ENCODE data around the gene NOL9.

The NOL9 gene

GRCh38 chr1:6526316-6526715 lies 28.0 kb downstream of the NOL9 start:
- TF ChIP-seq, protein P1, sequence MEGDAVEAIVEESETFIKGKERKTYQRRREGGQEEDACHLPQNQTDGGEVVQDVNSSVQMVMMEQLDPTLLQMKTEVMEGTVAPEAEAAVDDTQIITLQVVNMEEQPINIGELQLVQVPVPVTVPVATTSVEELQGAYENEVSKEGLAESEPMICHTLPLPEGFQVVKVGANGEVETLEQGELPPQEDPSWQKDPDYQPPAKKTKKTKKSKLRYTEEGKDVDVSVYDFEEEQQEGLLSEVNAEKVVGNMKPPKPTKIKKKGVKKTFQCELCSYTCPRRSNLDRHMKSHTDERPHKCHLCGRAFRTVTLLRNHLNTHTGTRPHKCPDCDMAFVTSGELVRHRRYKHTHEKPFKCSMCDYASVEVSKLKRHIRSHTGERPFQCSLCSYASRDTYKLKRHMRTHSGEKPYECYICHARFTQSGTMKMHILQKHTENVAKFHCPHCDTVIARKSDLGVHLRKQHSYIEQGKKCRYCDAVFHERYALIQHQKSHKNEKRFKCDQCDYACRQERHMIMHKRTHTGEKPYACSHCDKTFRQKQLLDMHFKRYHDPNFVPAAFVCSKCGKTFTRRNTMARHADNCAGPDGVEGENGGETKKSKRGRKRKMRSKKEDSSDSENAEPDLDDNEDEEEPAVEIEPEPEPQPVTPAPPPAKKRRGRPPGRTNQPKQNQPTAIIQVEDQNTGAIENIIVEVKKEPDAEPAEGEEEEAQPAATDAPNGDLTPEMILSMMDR (IDR thresholded peaks at IDR 0.05; ENCODE audit: extremely low read depth, insufficient read depth, missing control alignments): no peak
- in situ Hi-C loops (cut with MboI; ENCODE audit: low pct_unique_long_range_greater_than_20kb, low sequenced_read_pairs, unreplicated experiment): no loop called here
- DNase-seq (ENCODE audit: low spot score): no peak

DNA sequence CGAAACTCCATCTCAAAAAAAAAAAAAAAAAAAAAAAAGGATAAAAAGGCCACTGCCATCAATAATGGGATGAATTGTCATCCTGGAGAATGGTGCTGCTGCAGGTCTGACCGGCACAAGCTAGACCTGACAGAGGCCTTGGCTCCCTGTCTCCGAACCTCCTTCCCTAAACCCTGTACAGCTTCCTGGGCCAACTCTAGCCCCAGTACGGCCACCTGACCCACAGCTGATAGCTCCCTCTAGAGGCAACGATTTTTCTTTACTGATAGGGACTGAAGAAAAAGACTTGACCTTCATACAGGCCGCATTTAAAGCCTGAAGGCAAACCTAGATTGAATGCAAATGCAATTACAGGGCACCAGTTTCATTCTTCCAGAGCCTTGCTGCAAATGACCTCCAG lies 30.7 kb downstream of the NOL9 start:
- peak; percentile 50 for DNase-seq (ENCODE audit: low spot score)
- TF ChIP-seq, protein P1 (IDR thresholded peaks at IDR 0.05; ENCODE audit: extremely low read depth, insufficient read depth, missing control alignments): peak; percentile 56
- in situ Hi-C loops (cut with MboI; ENCODE audit: low pct_unique_long_range_greater_than_20kb, low sequenced_read_pairs, unreplicated experiment): no loop called here

DNA sequence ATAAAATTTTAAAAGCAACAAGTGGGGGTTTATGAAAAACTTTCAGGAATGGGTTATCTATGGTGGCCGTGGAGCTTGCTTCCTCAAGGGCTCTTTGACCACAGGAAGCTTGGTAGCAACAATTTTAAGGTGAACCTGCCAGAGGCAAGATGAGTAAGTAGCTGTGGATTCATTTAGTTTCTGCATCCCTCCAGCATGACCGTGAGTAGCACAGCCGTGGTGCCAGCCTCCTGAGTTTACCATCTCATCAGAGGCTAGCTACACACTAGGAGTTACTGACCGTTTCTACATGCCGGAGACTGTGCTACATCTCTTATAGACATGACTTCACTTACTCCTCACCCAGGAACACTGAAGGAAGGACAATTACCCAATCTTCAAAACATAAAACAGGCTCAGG lies 32.8 kb downstream of the NOL9 start:
- in situ Hi-C loops (cut with MboI; ENCODE audit: low pct_unique_long_range_greater_than_20kb, low sequenced_read_pairs, unreplicated experiment): no loop called here
- DNase-seq (ENCODE audit: low spot score): no peak

DNA sequence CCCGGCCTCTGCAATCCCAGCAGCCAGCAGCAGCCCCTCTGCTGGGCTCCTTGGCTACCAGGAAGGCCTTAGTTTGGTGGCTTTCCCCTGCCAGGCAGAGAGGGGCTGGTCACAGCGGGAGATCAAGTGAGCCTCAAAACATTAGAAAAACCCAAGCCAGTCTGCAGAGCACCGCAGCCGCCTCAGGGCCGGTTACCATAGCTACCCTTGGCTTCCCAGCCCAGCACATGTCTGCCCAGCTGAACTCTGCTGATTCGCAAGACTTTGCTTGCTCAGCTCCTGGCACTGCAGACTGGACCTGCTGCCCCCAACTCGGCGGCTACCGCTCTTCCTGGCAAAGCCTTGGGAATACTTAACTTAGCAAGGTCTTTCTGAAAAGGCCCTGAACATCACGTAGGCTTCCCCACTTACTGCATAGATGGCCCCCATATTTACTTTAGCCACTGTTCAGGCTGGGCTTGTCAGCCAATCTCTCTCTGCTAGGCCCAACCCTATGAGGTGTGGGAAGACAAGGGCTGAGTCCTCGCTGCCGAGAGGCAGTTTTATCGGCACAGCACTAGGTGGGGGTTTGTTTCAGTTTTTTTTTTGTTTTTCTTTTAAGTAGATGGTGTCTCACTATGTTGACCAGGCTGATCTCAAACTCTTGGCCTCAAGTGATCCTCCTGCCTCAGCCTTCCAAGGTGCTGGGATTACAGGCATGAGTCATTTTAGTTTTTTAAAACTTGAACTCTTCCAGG lies 34.2 kb downstream of the NOL9 start:
- no peak for DNase-seq (ENCODE audit: low spot score)
- TF ChIP-seq, protein P1 (IDR thresholded peaks at IDR 0.05; ENCODE audit: extremely low read depth, insufficient read depth, missing control alignments): no peak
- in situ Hi-C loops (cut with MboI; ENCODE audit: low pct_unique_long_range_greater_than_20kb, low sequenced_read_pairs, unreplicated experiment): no loop called here

More for the DNA sequence above, 32.8 kb downstream of the NOL9 start:
- TF ChIP-seq, protein P1 (IDR thresholded peaks at IDR 0.05; ENCODE audit: extremely low read depth, insufficient read depth, missing control alignments): no peak

DNA sequence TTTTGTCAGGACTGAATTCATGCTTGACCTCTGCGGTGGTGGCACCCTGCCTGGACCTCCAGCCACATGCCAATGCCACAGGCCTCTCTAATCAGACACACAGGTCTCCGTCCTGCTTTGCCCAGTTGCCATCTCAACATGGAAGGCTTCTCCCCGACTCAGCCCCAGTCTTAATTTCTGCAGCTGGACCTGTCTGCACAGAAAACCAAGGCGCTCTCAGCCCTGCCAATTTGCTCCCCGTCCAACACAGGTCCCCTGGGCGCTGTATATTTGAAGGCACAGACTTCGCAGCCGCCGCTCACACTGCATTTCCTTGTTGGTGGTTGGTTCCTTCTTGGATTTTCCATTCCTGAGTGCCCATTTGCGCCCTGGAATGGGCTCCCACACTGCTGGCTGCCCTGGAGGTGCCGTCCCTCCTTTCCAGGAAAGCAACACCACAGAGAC lies 34.8 kb downstream of the NOL9 start:
- TF ChIP-seq, protein P1 (IDR thresholded peaks at IDR 0.05; ENCODE audit: extremely low read depth, insufficient read depth, missing control alignments): no peak
- in situ Hi-C loops (cut with MboI; ENCODE audit: low pct_unique_long_range_greater_than_20kb, low sequenced_read_pairs, unreplicated experiment): no loop called here
- DNase-seq (ENCODE audit: low spot score): no peak

GRCh38 chr1:6517435-6517851 lies 36.9 kb downstream of the NOL9 start:
- in situ Hi-C loops (cut with MboI; ENCODE audit: low pct_unique_long_range_greater_than_20kb, low sequenced_read_pairs, unreplicated experiment): no loop called here
- TF ChIP-seq, protein P1 (IDR thresholded peaks at IDR 0.05; ENCODE audit: extremely low read depth, insufficient read depth, missing control alignments): no peak
- DNase-seq (ENCODE audit: low spot score): no peak

Measured in GM13977 (cell line).